Testis (tissue), 3 donors: ENCODE data around the gene EMILIN2. TPM values are rescaled to one million over a fixed set of nuclear protein-coding genes. Genes with fewer than 3 reads are reported as not detected.
"Not testable (repeated sequence)": the region's sequence is repeated elsewhere in the genome, so short reads cannot be mapped to it uniquely, and the experiment has no call there.

Experiments used
- DNase-seq: peaks from one replicate; pipeline ENCODE4 v3.0.0-alpha.2; 2019
- H3K27ac ChIP-seq, 2 donors: fragments of 200-600 bp; sonication (generic); one replicate each; pipeline ENCODE4 v1.5.1; 2019
- H3K27me3 ChIP-seq: fragments of 200-600 bp; sonication (generic); one replicate; pipeline ENCODE4 v1.5.1; 2019
- H3K36me3 ChIP-seq: fragments of 200-600 bp; sonication (generic); one replicate; pipeline ENCODE4 v1.5.1; 2017; ENCODE audit warnings: low read depth; ENCODE audit errors: missing control alignments
- H3K4me1 ChIP-seq: fragments of 200-600 bp; sonication (generic); one replicate; pipeline ENCODE4 v1.5.1; 2019
- H3K4me3 ChIP-seq, 2 donors: fragments of 200-600 bp; sonication (generic); one replicate each; pipeline ENCODE4 v1.5.1; 2017 to 2019
- H3K9me3 ChIP-seq: fragments of 200-600 bp; sonication (generic); one replicate; pipeline ENCODE4 v1.5.1; 2017
- CTCF ChIP-seq, 3 experiments: fragments of 450-650 bp in 2 of 3; fragments of 200-600 bp in 1 of 3; sonication (generic) in 1 of 3; IDR thresholded peaks; one replicate each; pipeline ENCODE4 v1.5.1; 2016 to 2019; ENCODE audit warnings: antibody characterized with exemption in 3 of 3, mild to moderate bottlenecking in 2 of 3, moderate library complexity in 1 of 3
- POLR2A ChIP-seq: fragments of 450-650 bp; IDR thresholded peaks from one replicate; pipeline ENCODE4 v1.6.1; 2017; ENCODE audit warnings: antibody characterized with exemption, mild to moderate bottlenecking, moderate library complexity
- WGBS, 2 donors: methylation state at CpG; one replicate each; pipeline ENCODE4 v1.1.5; 2018; 5-methylcytosine and 5-hydroxymethylcytosine counted together
- intact Hi-C: fragments of 100-400 bp; cut with DNase I; formaldehyde crosslinking; loops from one replicate; pipeline ENCODE4 v1.15.1; 2023; ENCODE audit warnings: low total_unique reads
- polyA plus RNA-seq: library from polyadenylated mRNA; stranded (reverse); fragments of 350-450 nt; fragmentation: Illumina TruSeq; extraction: RNeasy Lipid Tissue Mini Kit (QIAGEN cat#74804); gene quantifications from one replicate; pipeline ENCODE4 v1.2.3, GENCODE V29; 2014; ENCODE audit warnings: low read depth, low replicate concordance; ENCODE audit not compliant: insufficient read depth
- total RNA-seq, 2 donors: library from RNA; depleted of rRNA; stranded (reverse); fragments of >200 nt; gene quantifications; one replicate each; pipeline ENCODE4 v1.2.3, GENCODE V29; 2016

Gene EMILIN2
- total and polyA plus RNA-seq, 3 donors from 2014 or later, result 21.4 to 34.1 (median 26.4) TPM

GRCh38 chr18:2914185-2914880, 67.5 kb downstream of the EMILIN2 start:
- no peaks in the 10 kb centered on the region for H3K36me3 ChIP-seq
- H3K4me1 ChIP-seq, result peaks cover 19% of the 10 kb centered on the region
- no peaks in the 10 kb centered on the region for H3K27me3 ChIP-seq
- DNase-seq, result peak; percentile 73
- no peaks in the 10 kb centered on the region for H3K9me3 ChIP-seq
- no peak for TF ChIP-seq CTCF (IDR thresholded peaks at IDR 0.05)
- no peak for TF ChIP-seq POLR2A
- intact Hi-C loops, result no loop called here
- no peak overlapping the region for H3K4me3 ChIP-seq
- WGBS, 2 donors, result 38 to 40% methylated on average over 11 to 17 of the region's 17 CpGs
- peak overlapping the region in 1 of 2 donors; percentile 25 for H3K27ac ChIP-seq

DNA sequence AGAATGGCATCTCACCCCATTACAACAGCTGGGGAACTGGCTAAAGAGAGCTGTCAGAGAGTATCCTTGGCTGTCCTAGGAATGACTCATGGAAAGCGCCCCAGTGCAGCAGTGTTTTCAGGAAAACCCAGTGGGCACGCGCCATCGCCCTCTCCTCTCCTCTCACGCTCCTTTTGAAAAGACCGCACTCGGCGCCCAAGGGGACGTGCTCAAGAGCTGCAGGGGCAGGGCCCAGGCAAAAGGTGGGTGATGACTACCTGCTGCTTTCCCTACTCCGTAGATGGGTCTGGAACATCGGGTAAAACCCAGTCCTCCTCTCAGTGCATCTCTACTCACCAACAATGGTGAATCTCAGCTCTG, 68.1 kb downstream of the EMILIN2 start:
- 90 to 91% methylated on average over 11 of the region's 11 CpGs for WGBS, 2 donors
- intact Hi-C loops, result no loop called here
- Histone ChIP-seq H3K4me1 (peaks cover 19% of the 10 kb centered on the region), H3K4me3 (no peak overlapping the region), H3K9me3 (no peaks in the 10 kb centered on the region), H3K36me3 (no peaks in the 10 kb centered on the region), H3K27ac (peak overlapping the region in 1 of 2 donors; percentile 28), H3K27me3 (no peaks in the 10 kb centered on the region)
- no peak for TF ChIP-seq POLR2A
- TF ChIP-seq CTCF (IDR thresholded peaks at IDR 0.05), result no peak
- peak; percentile 32 for DNase-seq

- peak; percentile 12 for DNase-seq
- H3K27ac ChIP-seq, intact Hi-C loops, H3K4me3 ChIP-seq, H3K27me3 ChIP-seq, H3K36me3 ChIP-seq, H3K9me3 ChIP-seq: not testable (repeated sequence)
- H3K4me1 ChIP-seq, result peaks cover 19% of the 10 kb centered on the region
- WGBS, 2 donors, result 92 to 95% methylated on average over 16 of the region's 16 CpGs
These were observed 68.7 kb downstream of the EMILIN2 start for GRCh38 chr18:2915486-2915885.

DNA sequence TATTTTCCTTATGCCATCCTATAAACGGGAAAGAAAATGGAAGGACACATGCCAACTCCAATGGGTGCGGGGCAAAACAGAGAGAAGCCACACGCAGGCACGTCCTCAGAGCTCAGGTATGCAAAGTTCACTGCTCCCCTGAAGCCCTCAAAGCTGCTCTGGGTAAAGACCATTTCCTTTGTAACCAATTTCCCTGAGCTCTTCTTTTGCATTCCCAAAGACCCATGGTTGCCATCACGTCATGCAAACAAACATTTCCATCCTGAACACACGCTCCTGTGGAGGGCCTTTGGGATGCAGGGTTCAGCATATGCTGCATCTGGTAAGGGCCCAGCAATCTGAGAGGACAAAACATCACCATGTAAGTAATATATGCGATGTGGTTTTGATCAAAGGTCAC, 69.4 kb downstream of the EMILIN2 start:
- Histone ChIP-seq H3K27me3 (no peaks in the 10 kb centered on the region), H3K27ac (no peak overlapping the region), H3K4me1 (peaks cover 19% of the 10 kb centered on the region), H3K9me3 (no peaks in the 10 kb centered on the region), H3K4me3 (no peak overlapping the region), H3K36me3 (no peaks in the 10 kb centered on the region)
- DNase-seq, result peak; percentile 11
- TF ChIP-seq POLR2A, result no peak
- no peak for TF ChIP-seq CTCF (IDR thresholded peaks at IDR 0.05)
- 90 to 91% methylated on average over 7 of the region's 7 CpGs for WGBS, 2 donors
- intact Hi-C loops, result no loop called here

DNA sequence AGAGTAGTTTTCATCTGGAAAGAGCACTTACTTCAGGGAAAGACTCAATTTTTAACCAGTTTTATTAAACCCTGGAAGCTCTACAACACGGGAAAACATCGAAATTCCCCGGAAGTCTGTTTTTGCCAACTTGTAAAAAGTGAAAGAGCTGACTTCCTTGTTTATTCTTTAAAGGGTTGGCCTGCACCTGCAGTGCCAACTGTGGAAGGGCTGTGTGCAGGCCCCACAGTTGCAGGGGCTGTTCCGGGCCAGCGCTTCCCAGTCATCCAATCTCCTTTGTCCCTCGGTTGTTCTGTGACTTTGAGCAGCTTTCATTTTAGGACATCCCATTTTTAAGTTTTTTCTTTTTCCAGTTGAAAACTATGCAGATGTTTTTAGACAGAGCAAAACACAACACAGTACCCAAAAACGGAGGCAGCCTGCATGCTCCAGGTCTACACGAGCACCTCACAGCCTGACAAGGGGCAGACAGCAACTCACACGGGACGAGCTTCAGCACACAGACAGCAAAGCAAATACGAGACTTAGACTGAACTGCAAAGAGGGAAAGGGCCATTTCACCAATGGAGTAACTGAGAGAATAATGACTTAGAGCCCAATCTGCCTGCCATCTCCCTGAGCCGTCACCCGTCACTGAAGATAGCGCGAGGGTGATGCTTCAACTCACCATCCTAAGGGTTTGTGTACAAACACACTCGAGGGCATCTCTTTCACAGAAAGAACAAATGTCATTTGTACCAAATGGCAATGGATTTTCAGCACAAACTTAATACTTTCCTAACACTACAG, 70.6 kb downstream of the EMILIN2 start:
- TF ChIP-seq CTCF (IDR thresholded peaks at IDR 0.05) (no peak), POLR2A (no peak)
- H3K27me3 ChIP-seq, result no peaks in the 10 kb centered on the region
- no peak overlapping the region for H3K4me3 ChIP-seq
- peak overlapping the region in 1 of 2 donors; percentile 29 for H3K27ac ChIP-seq
- H3K4me1 ChIP-seq, result peaks cover 19% of the 10 kb centered on the region
- H3K36me3 ChIP-seq, result no peaks in the 10 kb centered on the region
- no peaks in the 10 kb centered on the region for H3K9me3 ChIP-seq
- WGBS, 2 donors, result 62 to 66% methylated on average over 16 of the region's 16 CpGs
- intact Hi-C loops, result no loop called here
- DNase-seq, result no peak
